ENCODE measurements around the gene AQP12B.

The AQP12B gene

GRCh38 chr2:240631548-240632305, 51.0 kb downstream of the AQP12B start:
- Histone ChIP-seq H3K4me3 (ENCODE audit: low read depth, low read length) (no peak overlapping the region), H3K79me2 (no peaks in the 10 kb centered on the region), H3K27ac (no peak overlapping the region), H3K36me3 (ENCODE audit: control insufficient read depth, insufficient read depth, low read length) (no peaks in the 10 kb centered on the region), H2AFZ (no peak overlapping the region), H3K9me3 (ENCODE audit: control insufficient read depth, low read length) (no peaks in the 10 kb centered on the region), H3K9ac (no peak overlapping the region), H3K27me3 (ENCODE audit: control insufficient read depth, insufficient read depth, low read length) (no peaks in the 10 kb centered on the region), H3K4me2 (ENCODE audit: low read length) (no peak overlapping the region), H3K4me1 (no peaks in the 10 kb centered on the region)
- TF ChIP-seq, protein P1, sequence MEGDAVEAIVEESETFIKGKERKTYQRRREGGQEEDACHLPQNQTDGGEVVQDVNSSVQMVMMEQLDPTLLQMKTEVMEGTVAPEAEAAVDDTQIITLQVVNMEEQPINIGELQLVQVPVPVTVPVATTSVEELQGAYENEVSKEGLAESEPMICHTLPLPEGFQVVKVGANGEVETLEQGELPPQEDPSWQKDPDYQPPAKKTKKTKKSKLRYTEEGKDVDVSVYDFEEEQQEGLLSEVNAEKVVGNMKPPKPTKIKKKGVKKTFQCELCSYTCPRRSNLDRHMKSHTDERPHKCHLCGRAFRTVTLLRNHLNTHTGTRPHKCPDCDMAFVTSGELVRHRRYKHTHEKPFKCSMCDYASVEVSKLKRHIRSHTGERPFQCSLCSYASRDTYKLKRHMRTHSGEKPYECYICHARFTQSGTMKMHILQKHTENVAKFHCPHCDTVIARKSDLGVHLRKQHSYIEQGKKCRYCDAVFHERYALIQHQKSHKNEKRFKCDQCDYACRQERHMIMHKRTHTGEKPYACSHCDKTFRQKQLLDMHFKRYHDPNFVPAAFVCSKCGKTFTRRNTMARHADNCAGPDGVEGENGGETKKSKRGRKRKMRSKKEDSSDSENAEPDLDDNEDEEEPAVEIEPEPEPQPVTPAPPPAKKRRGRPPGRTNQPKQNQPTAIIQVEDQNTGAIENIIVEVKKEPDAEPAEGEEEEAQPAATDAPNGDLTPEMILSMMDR (IDR thresholded peaks at IDR 0.05), result no peak

DNA sequence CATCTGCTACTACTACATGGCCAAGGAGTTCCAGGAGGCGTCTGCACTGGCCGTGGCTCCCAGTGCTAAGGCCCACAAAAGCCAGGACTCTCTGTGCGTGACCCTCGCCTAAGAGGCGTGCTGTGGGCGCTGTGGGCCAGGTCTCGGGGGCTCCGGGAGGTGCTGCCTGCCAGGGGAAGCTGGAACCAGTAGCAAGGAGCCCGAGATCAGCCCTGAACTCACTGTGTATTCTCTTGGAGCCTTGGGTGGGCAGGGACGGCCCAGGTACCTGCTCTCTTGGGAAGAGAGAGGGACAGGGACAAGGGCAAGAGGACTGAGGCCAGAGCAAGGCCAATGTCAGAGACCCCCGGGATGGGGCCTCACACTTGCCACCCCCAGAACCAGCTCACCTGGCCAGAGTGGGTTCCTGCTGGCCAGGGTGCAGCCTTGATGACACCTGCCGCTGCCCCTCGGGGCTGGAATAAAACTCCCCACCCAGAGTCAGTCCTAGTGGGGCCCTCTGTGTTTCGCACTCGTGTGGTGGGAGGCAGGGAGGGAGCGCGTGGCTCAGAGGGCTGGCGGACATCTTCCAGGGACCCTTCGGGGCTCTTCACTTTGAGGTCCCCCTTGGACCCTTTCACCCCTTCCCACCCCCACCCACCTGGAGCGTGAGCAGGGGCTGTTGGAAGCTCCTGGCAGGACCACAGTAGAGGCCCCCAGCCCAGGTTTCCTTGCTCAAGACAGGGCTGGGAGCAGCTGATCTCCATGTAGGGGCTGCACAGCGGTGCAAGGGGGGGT, 51.7 kb downstream of the AQP12B start:
- Histone ChIP-seq H3K9ac (no peak overlapping the region), H3K27me3 (ENCODE audit: control insufficient read depth, insufficient read depth, low read length) (no peaks in the 10 kb centered on the region), H3K27ac (no peak overlapping the region), H3K4me3 (ENCODE audit: low read depth, low read length) (no peak overlapping the region), H3K4me1 (no peaks in the 10 kb centered on the region), H3K36me3 (ENCODE audit: control insufficient read depth, insufficient read depth, low read length) (no peaks in the 10 kb centered on the region), H3K79me2 (no peaks in the 10 kb centered on the region), H2AFZ (no peak overlapping the region), H3K4me2 (ENCODE audit: low read length) (no peak overlapping the region), H3K9me3 (ENCODE audit: control insufficient read depth, low read length) (no peaks in the 10 kb centered on the region)
- TF ChIP-seq, protein P1 (IDR thresholded peaks at IDR 0.05), result no peak

GRCh38 chr2:240629968-240630770, 52.5 kb downstream of the AQP12B start:
- Histone ChIP-seq H3K9ac (no peak overlapping the region), H3K9me3 (ENCODE audit: control insufficient read depth, low read length) (no peaks in the 10 kb centered on the region), H3K4me3 (ENCODE audit: low read depth, low read length) (no peak overlapping the region), H3K4me1 (no peaks in the 10 kb centered on the region), H3K4me2 (ENCODE audit: low read length) (no peak overlapping the region), H3K36me3 (ENCODE audit: control insufficient read depth, insufficient read depth, low read length) (no peaks in the 10 kb centered on the region), H3K27ac (no peak overlapping the region), H3K79me2 (no peaks in the 10 kb centered on the region), H3K27me3 (ENCODE audit: control insufficient read depth, insufficient read depth, low read length) (no peaks in the 10 kb centered on the region), H2AFZ (no peak overlapping the region)
- TF ChIP-seq, protein P1 (IDR thresholded peaks at IDR 0.05), result no peak

DNA sequence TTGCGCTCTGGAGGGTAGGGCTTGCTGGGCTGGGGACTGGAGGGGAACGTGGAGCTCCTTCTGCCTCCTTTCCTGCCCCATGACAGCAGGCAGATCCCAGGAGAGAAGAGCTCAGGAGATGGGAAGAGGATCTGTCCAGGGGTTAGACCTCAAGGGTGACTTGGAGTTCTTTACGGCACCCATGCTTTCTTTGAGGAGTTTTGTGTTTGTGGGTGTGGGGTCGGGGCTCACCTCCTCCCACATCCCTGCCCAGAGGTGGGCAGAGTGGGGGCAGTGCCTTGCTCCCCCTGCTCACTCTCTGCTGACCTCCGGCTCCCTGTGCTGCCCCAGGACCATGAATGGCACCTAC, 53.1 kb downstream of the AQP12B start:
- Histone ChIP-seq H3K4me2 (ENCODE audit: low read length) (no peak overlapping the region), H3K27ac (no peak overlapping the region), H3K36me3 (ENCODE audit: control insufficient read depth, insufficient read depth, low read length) (no peaks in the 10 kb centered on the region), H3K4me3 (ENCODE audit: low read depth, low read length) (no peak overlapping the region), H3K9me3 (ENCODE audit: control insufficient read depth, low read length) (no peaks in the 10 kb centered on the region), H3K9ac (no peak overlapping the region), H3K27me3 (ENCODE audit: control insufficient read depth, insufficient read depth, low read length) (no peaks in the 10 kb centered on the region), H2AFZ (no peak overlapping the region), H3K79me2 (no peaks in the 10 kb centered on the region), H3K4me1 (no peaks in the 10 kb centered on the region)
- TF ChIP-seq, protein P1 (IDR thresholded peaks at IDR 0.05), result no peak

Data from parathyroid adenoma (tissue), 2 donors.